KMS-11 (cell line): ENCODE results near the gene ABTB2.
A peak's percentile ranks its signal among the peaks of the same experiment; 100 is the strongest.

ENCODE experiments used
- H2AFZ ChIP-seq: fragments of 200-600 bp; sonication (generic); 2 replicates; pipeline ENCODE4 v1.6.1; 2016; ENCODE audit warnings: antibody characterized with exemption, mixed run types, low read depth
- H3K27ac ChIP-seq: fragments of 200-600 bp; sonication (generic); 2 replicates; pipeline ENCODE4 v1.6.1; 2016; ENCODE audit warnings: mild to moderate bottlenecking, mixed run types
- H3K27me3 ChIP-seq: fragments of 200-600 bp; sonication (generic); 2 replicates; pipeline ENCODE4 v1.6.1; 2017; ENCODE audit warnings: mild to moderate bottlenecking, low read depth, mixed run types, moderate library complexity; ENCODE audit not compliant: insufficient read depth
- H3K36me3 ChIP-seq: fragments of 200-600 bp; sonication (generic); 2 replicates; pipeline ENCODE4 v1.6.1; 2017; ENCODE audit warnings: mild to moderate bottlenecking, mixed run types; ENCODE audit not compliant: insufficient read depth
- H3K4me1 ChIP-seq: fragments of 200-600 bp; sonication (generic); 2 replicates; pipeline ENCODE4 v1.6.1; 2016; ENCODE audit warnings: mild to moderate bottlenecking, low read depth, mixed run types; ENCODE audit not compliant: poor library complexity, severe bottlenecking
- H3K4me2 ChIP-seq: fragments of 200-600 bp; sonication (generic); 2 replicates; pipeline ENCODE4 v1.7.0; 2016; ENCODE audit warnings: mild to moderate bottlenecking, mixed run types
- H3K4me3 ChIP-seq: fragments of 200-600 bp; sonication (generic); IDR thresholded peaks from 2 replicates; pipeline ENCODE4 v1.6.1; 2017; ENCODE audit warnings: low read depth, low read length, mixed read lengths; ENCODE audit not compliant: insufficient read depth
- H3K79me2 ChIP-seq: fragments of 200-600 bp; sonication (generic); 2 replicates; pipeline ENCODE4 v1.6.1; 2016; ENCODE audit warnings: low read depth, mixed run types; ENCODE audit not compliant: insufficient read depth
- H3K9ac ChIP-seq: fragments of 200-600 bp; sonication (generic); 2 replicates; pipeline ENCODE4 v1.6.1; 2016; ENCODE audit warnings: mild to moderate bottlenecking, mixed run types
- H4K20me1 ChIP-seq: fragments of 200-600 bp; sonication (generic); 2 replicates; pipeline ENCODE4 v1.6.1; 2016; ENCODE audit warnings: mild to moderate bottlenecking, mixed run types; ENCODE audit not compliant: insufficient read depth
- TF ChIP-seq, protein P1 (sequence below): fragments of 200-600 bp; sonication (generic); conservative IDR thresholded peaks from 2 replicates; pipeline ENCODE4 v1.6.1; 2017; ENCODE audit warnings: low read depth, mild to moderate bottlenecking, antibody characterized with exemption, low read length, moderate library complexity, mixed read lengths

ABTB2 gene

DNA sequence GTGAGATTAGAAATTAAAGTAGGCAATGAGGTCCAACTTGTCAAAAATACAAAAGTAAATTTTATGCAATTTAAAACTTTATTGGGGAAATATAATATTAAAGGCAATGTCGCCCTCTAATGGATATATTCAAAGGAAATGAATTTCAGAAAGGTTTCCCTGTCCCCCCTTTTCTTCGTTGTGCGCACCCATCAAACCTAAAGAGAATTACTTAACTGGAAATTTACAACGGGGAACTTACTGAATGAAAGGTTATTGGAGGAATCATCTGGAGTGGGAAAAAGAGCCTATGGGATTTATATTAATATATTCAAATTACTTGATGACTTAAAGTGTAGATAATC, 1.7 kb upstream of the ABTB2 start:
- Histone ChIP-seq H4K20me1 (no peaks in the 10 kb centered on the region), H3K4me2 (peak overlapping the region; percentile 30), H3K4me3 (no peak overlapping the region), H3K4me1 (peaks cover 25% of the 10 kb centered on the region), H3K36me3 (no peaks in the 10 kb centered on the region), H3K79me2 (no peaks in the 10 kb centered on the region), H3K9ac (no peak overlapping the region; the same call in 1 of the 2 replicates), H2AFZ (peak overlapping the region; percentile 83; the same call in 1 of the 2 replicates), H3K27me3 (no peaks in the 10 kb centered on the region), H3K27ac (no peak overlapping the region; the same call in 1 of the 2 replicates)
- TF ChIP-seq, protein P1, sequence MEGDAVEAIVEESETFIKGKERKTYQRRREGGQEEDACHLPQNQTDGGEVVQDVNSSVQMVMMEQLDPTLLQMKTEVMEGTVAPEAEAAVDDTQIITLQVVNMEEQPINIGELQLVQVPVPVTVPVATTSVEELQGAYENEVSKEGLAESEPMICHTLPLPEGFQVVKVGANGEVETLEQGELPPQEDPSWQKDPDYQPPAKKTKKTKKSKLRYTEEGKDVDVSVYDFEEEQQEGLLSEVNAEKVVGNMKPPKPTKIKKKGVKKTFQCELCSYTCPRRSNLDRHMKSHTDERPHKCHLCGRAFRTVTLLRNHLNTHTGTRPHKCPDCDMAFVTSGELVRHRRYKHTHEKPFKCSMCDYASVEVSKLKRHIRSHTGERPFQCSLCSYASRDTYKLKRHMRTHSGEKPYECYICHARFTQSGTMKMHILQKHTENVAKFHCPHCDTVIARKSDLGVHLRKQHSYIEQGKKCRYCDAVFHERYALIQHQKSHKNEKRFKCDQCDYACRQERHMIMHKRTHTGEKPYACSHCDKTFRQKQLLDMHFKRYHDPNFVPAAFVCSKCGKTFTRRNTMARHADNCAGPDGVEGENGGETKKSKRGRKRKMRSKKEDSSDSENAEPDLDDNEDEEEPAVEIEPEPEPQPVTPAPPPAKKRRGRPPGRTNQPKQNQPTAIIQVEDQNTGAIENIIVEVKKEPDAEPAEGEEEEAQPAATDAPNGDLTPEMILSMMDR = no peak; the same call in none of the 2 replicates

DNA sequence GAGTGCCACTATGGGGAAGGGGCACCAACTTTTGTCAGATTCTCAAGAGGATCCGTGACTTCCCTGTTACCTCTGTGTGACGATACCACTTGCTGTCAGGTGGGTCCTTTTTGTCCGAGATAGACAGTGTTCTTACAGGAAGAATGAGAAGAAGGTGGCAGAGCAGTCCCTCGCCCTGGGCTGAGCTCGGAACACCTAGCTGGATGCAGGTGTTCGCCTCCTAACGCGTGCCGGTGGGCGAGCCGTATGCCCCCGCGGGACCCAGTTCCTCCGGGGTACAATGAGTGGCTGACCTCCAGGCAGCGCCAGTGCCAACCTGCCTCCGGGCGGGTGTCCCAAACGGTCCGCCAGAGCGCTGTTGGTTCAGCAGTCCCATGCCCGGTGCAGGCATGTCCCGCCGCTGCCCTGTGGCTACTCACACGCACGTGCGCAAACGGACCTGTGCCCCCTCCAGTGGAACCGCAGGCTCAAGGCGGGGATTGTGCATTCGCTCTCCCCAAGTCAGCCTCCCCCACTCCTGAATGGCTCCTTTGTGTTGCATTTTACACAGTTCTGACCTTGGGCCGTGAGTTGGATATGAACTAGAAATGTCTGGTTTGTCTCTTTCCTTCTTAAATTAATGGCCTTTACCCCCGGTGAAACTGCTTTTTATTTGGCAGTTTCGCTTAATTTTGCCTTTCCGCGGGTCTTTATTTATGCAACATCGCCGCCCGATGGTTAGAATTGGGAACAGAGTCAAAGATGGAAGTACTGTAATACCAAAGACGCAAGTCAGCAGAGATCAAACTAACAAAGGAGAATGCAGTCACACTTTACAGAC, 1.1 kb upstream of the ABTB2 start:
- no peaks in the 10 kb centered on the region for H3K27me3 ChIP-seq
- H3K4me3 ChIP-seq = no peak overlapping the region
- no peaks in the 10 kb centered on the region for H3K36me3 ChIP-seq
- peak overlapping the region; percentile 56; the same call in 1 of the 2 replicates for H3K9ac ChIP-seq
- H3K79me2 ChIP-seq = no peaks in the 10 kb centered on the region
- H3K27ac ChIP-seq = peak overlapping the region; percentile 49
- peak overlapping the region; percentile 30 for H3K4me2 ChIP-seq
- H4K20me1 ChIP-seq = no peaks in the 10 kb centered on the region
- TF ChIP-seq, protein P1 = peak; percentile 98
- H2AFZ ChIP-seq = peak overlapping the region; percentile 83
- peaks cover 27% of the 10 kb centered on the region for H3K4me1 ChIP-seq

DNA sequence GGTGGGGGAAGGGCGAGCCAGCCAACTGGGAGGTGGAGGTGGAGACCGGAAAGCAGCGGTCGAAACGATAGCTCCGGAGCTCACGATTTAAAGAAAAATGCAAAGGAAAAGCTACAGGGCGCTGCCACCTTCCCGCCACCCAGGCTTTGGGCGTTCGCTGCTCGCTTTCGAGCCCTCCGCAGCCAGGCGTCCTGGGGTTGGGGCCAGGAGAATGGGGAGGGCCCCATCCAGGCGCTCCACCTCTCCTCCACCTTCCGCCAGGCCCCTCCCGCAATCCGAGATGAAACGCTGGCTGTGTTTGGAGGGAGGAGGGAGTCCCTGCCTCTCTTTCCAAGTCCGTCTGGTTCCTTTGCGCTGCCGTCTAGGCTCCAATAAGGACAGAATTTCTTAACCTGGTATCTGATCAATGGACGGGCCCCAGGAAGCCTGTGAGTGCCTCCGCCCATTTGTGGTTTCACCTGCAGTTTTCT, 483 bp upstream of the ABTB2 start:
- H3K4me3 ChIP-seq = no peak overlapping the region
- H2AFZ ChIP-seq = peak overlapping the region; percentile 83
- H3K36me3 ChIP-seq = no peaks in the 10 kb centered on the region
- peak overlapping the region; percentile 49 for H3K27ac ChIP-seq
- TF ChIP-seq, protein P1 = no peak
- H3K27me3 ChIP-seq = no peaks in the 10 kb centered on the region
- H4K20me1 ChIP-seq = no peaks in the 10 kb centered on the region
- no peaks in the 10 kb centered on the region for H3K79me2 ChIP-seq
- H3K4me1 ChIP-seq = peaks cover 27% of the 10 kb centered on the region
- peak overlapping the region; percentile 56; the same call in 1 of the 2 replicates for H3K9ac ChIP-seq
- peak overlapping the region; percentile 30 for H3K4me2 ChIP-seq

DNA sequence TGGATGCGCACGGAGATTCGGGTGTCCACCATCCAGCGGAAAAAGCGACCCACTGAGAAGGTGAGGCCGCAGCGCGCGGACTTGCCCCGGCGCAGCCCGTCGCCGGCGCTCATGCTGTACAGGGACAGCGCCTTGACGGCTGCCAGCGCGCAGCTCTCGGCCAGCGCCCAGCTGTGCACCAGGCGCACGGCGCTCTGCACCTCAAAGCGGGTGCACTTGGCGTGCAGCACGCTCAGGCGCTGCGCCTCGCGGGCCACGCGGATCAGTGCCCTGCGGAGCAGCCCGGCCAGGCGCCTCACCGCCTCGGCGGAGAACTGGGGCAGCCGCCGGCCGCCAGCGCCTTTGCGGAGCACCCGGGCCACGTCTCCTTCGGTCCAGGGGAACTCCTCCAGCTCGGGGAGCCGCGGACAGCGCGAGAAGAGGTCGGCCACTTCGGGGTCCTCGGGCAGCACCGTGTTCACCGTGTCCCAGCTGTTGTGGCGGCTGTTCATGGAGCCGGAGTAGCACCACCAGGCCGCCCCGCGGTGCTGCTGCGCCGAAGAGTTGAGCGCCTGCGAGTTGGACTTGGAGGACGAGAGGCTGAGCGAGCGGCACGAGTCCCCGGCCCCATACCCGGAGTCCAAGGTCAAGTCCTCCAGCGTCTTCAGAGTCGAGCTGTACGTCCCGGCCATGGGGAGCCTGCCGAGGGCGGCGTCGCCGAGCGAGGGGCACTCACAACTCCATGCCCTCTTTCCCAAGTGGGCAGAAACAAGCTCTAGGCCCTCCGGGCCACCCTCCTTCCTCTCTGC, 703 bp downstream of the ABTB2 start:
- Histone ChIP-seq H3K4me1 (peaks cover 27% of the 10 kb centered on the region), H3K9ac (peak overlapping the region; percentile 30; the same call in 1 of the 2 replicates), H4K20me1 (no peaks in the 10 kb centered on the region), H2AFZ (peak overlapping the region; percentile 81), H3K36me3 (no peaks in the 10 kb centered on the region), H3K27ac (no peak overlapping the region), H3K27me3 (no peaks in the 10 kb centered on the region), H3K79me2 (no peaks in the 10 kb centered on the region), H3K4me2 (peak overlapping the region; percentile 82), H3K4me3 (no peak overlapping the region)
- TF ChIP-seq, protein P1 = no peak
